GM12891 (cell line): Measurements from ENCODE around the gene IDH2.
A peak's percentile ranks its signal among the peaks of the same experiment; 100 is the strongest.
"Not testable (repeated sequence)": the region's sequence is repeated elsewhere in the genome, so short reads cannot be mapped to it uniquely, and the experiment has no call there.

Experiments used
- DNase-seq: peaks from one replicate; pipeline ENCODE4 v3.0.0; 2011; ENCODE audit warnings: low spot score; ENCODE audit not compliant: insufficient read length
- FAIRE-seq: peaks from 2 replicates; lab custom pipeline; 2011; peaks lifted over from hg19 to GRCh38; lab: Jason Lieb, UNC
- PAX5 ChIP-seq: IDR thresholded peaks from 2 replicates; pipeline ENCODE4 v1.6.1; 2011; ENCODE audit warnings: low read length, moderate library complexity, mild to moderate bottlenecking; ENCODE audit not compliant: insufficient read depth, severe bottlenecking
- POLR2A ChIP-seq: IDR thresholded peaks from 2 replicates; pipeline ENCODE4 v1.6.1; 2011; ENCODE audit warnings: low read depth, low read length, control low read depth
- POLR2AphosphoS5 ChIP-seq: IDR thresholded peaks from 2 replicates; pipeline ENCODE4 v1.6.1; 2011; ENCODE audit warnings: low read depth, low read length, control low read depth
- POU2F2 ChIP-seq: IDR thresholded peaks from 2 replicates; pipeline ENCODE4 v1.6.1; 2011; ENCODE audit warnings: low read depth, mild to moderate bottlenecking, control low read depth, low read length, moderate library complexity
- SPI1 ChIP-seq: IDR thresholded peaks from 2 replicates; pipeline ENCODE4 v1.6.1; 2011; ENCODE audit warnings: low read depth, low read length, control low read depth
- TAF1 ChIP-seq: IDR thresholded peaks from 2 replicates; pipeline ENCODE4 v1.6.1; 2011; ENCODE audit warnings: low read depth, low read length, control low read depth

The IDH2 gene

DNA sequence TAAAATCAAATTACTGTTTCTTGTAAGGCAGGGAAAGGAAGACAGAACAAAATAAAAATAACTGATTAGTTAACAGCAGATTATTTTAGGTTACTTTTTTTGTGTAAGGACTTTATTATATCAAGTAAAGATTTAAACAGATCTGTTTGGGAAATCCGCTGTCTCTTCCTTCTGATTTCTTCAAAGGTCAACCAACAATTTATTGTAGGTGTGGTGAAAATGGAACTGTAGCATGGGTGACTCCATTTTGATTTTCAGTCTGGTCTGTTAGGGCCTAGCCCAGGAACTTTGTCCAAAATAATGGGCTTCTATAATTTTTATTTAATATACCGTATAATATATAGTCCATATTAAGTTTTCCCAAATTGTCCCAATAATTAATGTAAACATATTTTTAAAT, 13.5 kb upstream of the IDH2 start:
- FAIRE-seq = no peak
- DNase-seq = no peak
- no peak for TF ChIP-seq POU2F2
- TF ChIP-seq TAF1 = no peak
- TF ChIP-seq POLR2AphosphoS5 = no peak
- TF ChIP-seq POLR2A = no peak
- no peak for TF ChIP-seq SPI1
- no peak for TF ChIP-seq PAX5

DNA sequence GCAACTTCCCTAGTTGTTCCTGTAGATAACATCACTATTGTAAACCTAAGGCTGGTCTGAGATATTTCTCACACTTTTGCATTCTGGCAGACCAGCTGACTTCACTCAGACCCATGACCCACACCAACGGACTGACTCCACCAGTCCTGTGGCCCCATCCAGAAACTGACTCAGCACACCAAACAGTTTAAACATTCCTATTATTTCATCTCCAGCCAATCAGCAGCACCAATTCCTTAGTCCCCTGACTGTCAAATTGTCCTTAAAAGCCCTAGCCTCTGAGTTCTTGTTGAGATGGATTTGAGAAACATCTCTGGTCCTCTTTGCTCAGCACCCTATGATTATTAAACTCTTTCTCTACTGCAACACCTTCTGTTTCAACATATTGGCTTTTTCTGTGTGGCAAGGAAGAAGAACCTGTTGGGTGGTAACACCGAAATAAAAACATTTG, 12.2 kb upstream of the IDH2 start:
- DNase-seq = no peak
- TF ChIP-seq POLR2AphosphoS5 (no peak), TAF1 (no peak), PAX5 (no peak), POU2F2 (no peak), POLR2A (no peak), SPI1 (no peak)
- no peak for FAIRE-seq

DNA sequence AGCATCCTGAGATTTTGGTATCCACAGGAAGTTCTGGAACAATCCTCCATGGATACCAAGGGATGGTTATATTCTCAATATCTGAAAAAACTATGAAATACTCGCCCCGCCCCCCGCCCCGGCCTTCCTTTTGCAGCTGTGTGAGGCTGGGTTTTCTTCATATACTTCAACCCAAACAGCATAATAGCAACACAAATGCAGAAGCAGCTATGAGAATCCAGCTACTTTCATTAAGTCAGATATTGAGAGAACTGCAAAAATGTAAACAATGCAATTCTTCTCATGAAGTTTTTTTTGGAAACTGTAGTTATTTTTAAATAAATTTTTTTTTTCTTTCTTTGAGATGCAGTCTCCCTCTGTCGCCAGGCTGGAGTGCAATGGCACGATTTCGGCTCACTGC, 10.9 kb upstream of the IDH2 start:
- DNase-seq (no peak), FAIRE-seq (no peak)
- TF ChIP-seq SPI1 = no peak
- no peak for TF ChIP-seq POU2F2
- no peak for TF ChIP-seq TAF1
- TF ChIP-seq PAX5 = no peak
- no peak for TF ChIP-seq POLR2AphosphoS5
- TF ChIP-seq POLR2A = no peak

DNA sequence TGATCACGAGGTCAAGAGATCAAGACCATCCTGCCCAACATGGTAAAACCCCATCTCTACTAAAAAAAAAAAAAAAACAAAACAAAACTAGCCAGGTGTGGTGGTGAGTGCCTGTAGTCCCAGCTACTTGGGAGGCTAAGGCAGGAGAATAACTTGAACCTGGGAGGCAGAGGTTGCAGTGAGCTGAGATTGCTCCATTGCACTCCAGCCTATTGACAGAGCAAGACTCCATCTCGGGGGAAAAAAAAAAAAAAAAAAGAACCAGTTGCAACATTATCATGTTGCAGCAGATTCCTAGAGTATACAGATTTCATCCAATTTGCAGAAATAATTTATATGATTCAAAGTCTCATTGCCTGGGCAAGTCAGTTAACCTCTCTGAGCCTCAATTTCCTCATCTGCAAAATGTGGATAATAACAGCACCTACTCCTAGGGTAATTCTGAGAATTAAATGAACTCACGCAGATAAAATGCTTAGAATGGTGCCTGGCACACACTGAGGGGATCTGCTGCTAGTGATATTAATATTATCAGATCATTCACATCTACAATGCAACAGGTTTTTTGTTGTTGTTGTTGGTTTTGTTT, 7.0 kb upstream of the IDH2 start:
- not testable (repeated sequence) for DNase-seq, FAIRE-seq

DNA sequence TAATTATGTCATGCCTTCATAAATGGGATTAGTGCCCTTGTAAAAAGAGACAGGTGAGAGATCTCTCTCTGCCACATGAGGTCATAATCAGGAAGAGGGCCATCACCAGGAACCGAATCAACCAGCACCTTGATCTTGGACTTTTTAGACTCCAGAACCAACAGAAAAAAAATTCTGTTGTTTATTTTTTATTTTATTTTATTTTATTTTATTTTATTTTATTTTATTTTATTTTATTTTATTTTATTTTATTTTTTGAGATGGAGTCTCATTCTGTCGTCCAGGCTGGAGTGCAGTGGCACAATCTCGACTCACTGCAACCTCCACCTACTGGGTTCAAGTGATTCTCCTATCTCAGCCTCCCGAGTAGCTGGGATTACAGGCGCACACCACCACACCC, 5.8 kb upstream of the IDH2 start:
- DNase-seq, FAIRE-seq: not testable (repeated sequence)

DNA sequence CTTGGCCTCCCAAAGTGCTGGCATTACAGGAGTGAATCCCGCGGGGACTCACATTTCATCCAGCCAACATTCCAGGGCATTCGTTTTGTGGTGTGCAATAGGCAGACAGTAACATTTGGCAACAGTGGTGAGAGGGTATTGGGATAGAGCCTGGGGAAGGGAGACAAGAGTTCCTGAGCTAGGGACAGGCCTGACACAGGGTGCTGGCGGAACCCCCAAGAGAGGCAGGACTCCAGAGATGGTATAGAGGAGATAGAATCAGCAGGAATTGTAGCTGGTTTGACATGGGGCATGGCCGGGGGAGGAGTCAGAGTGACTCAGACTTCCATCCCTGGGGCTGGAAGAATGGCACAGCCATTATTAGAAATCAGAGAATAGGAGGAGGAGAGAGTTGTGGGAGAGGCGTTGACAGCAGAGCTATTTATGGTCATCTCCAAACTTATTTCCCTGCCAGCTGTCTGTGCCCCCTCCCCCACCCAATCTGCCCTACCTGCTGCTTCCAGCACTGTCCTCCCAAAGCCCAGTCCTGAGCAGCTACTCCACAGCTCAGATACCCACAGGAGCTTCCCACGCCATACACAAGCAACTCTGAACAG, 4.4 kb upstream of the IDH2 start:
- no peak for DNase-seq
- no peak for FAIRE-seq
- TF ChIP-seq POLR2A = no peak
- no peak for TF ChIP-seq POLR2AphosphoS5
- TF ChIP-seq TAF1 = no peak
- no peak for TF ChIP-seq PAX5
- no peak for TF ChIP-seq POU2F2
- no peak for TF ChIP-seq SPI1

DNA sequence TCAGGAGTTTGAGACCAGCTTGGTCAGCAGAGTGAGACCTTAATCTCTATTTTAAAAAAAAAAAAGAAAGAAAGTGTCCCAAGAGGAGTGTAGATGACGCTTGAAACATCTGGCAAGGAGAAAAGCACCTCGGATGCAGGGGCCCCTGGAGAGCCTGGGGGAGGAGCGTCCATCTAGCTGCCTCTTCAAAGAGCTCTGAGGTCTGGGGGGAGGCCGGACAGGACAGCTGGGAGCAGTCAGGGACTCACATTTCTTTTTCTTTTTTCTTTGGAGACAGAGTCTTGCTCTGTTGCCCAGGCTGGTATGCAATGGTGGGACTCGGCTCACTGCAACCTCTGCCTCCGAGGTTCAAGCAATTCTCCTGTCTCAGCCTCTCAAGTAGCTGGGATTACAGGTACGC, 3.3 kb upstream of the IDH2 start:
- TF ChIP-seq POLR2A = no peak
- DNase-seq = no peak
- no peak for FAIRE-seq

DNA sequence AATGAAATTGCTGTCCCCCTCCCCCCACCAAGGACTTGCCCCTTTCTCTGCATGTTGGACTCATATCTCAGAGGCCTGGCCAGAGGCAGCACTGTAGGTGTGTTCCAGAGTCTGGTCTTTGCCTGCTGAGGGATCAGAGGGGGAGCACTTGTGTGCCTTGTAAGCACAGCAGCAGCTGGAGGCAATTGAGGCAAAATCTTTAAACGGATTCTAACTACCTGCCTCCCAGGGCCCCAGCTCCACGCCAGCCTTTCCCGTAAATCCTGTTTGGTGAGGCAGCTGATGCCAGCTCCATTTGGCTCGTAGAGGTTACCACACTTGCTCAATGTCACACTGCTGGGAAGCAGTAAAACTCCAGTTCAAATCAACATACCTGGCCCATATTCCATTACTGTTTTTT, 2.3 kb upstream of the IDH2 start:
- TF ChIP-seq PAX5 (no peak), SPI1 (no peak), POU2F2 (no peak), POLR2A (no peak), TAF1 (no peak), POLR2AphosphoS5 (no peak)
- FAIRE-seq (no peak), DNase-seq (no peak)

DNA sequence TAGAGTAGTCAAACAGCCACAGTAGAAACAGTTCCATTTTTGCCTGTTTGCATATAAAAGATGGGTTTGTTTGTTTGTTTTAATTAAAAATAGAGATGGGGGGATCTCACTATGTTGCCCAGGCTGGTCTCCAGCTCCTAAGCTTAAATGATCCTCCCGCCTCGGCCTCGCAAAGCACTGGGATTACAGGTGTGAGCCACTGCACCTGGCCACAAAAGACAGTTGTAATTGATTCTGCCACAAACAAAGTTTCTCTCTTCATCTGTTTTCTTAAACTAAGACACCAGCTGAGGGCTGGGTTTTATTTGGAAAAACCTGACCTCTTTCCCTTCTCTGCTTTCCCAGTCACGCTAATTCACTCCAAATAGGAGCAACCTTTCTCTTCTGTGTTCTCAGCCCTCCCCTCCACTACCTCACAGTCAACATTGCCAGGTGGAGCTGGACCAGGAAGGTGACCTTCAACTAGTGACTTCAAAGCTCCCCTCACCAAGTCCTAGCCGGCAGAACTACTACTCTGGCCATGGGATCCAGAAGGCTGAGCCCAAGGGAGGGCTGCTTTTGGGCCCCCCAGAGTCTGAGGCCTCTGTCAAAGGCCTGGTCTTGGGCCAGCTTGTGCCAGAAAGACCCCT, 1.5 kb upstream of the IDH2 start:
- DNase-seq (no peak), FAIRE-seq (no peak)
- TF ChIP-seq POU2F2 (no peak), SPI1 (no peak), TAF1 (no peak), PAX5 (no peak), POLR2AphosphoS5 (no peak), POLR2A (no peak)

DNA sequence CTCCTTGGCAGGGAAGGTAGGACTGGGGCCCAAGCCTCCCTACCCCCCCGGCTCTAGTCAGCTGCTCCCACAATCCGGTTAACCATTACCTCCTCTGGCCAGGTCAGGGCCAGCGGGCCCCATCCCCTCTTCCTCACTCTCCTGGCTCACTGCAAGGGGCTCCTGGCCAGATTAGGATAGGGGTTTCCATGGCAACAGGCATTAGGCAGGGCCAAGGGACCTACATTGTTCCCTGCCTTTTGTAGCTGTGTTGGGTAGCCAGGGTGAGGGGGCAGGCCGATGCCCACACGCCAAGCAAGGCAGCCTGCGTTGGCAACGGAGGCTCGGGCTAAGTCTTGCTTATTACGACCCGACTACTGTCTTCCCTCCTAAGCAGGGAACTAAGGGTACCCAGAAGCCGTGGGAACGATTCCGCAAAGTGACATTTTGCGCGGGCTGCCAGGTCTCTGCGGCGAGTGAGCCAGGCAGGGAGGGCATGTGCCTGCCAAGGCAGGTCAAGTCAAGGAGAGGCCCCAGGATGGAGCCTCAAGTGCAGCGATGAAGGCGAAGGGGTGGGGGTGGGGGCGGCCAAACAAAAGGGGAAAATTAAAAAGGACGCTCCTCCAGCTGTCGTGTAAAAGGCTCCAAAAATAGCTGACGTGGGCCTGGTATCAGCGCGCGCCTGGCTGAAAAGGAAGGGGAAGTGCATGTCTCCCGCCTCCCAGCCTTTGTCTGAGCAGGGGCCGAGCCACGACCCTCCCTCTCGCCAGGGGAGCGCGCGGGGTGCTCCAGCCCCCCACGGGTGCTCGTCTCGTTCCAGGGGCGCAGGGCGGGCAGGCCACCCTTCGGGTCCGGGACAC, 919 bp downstream of the IDH2 start:
- FAIRE-seq (no peak), DNase-seq (no peak)
- TF ChIP-seq POLR2A (no peak), SPI1 (peak; percentile 81), TAF1 (no peak), POLR2AphosphoS5 (no peak)
